Measurements from ENCODE around the gene SLC6A13. TPM values are rescaled to one million over a fixed set of nuclear protein-coding genes. Genes with fewer than 3 reads are reported as not detected.

Gene SLC6A13
- total and polyA plus RNA-seq, 2 of the 8 experiments (the other 6 are each of a cell fraction or from before 2014, with no cell fraction given) = 0.03 TPM; not detected in 1

DNA sequence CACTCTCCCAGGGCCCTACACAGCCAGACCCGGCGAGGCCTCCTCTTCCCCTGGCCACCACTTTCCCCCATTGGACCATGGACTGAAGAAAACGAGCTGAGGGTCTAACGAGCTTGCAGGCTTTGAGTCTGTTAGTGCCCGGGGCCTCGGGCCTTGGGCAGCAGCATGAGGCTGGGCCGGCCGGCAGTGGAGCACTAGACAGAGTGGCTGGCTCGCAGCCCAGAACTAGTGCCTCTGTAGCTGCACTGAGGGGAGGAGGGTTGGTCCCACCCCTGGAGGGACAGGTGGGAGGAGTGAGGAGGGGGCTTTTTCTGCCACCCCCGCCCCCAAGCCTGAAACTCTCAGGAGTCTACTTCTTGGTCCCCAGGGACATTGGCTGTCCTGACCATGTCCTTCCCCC lies 87.4 kb downstream of the SLC6A13 start (continued):
- TF ChIP-seq CEBPB (IDR thresholded peaks at IDR 0.05; ENCODE audit: low read depth, low read length) = no peak
- no peak for TF ChIP-seq NANOG (IDR thresholded peaks at IDR 0.05; ENCODE audit: insufficient read depth, low read depth, low read length, poor library complexity, severe bottlenecking)
- TF ChIP-seq KDM1A (IDR thresholded peaks at IDR 0.05; ENCODE audit: borderline replicate concordance, low read length) = no peak
- TF ChIP-seq EZH2 (IDR thresholded peaks at IDR 0.05; ENCODE audit: low read depth, low read length, severe bottlenecking) = no peak
